ENCODE results near the gene RPS6KA1.

RPS6KA1 gene

DNA sequence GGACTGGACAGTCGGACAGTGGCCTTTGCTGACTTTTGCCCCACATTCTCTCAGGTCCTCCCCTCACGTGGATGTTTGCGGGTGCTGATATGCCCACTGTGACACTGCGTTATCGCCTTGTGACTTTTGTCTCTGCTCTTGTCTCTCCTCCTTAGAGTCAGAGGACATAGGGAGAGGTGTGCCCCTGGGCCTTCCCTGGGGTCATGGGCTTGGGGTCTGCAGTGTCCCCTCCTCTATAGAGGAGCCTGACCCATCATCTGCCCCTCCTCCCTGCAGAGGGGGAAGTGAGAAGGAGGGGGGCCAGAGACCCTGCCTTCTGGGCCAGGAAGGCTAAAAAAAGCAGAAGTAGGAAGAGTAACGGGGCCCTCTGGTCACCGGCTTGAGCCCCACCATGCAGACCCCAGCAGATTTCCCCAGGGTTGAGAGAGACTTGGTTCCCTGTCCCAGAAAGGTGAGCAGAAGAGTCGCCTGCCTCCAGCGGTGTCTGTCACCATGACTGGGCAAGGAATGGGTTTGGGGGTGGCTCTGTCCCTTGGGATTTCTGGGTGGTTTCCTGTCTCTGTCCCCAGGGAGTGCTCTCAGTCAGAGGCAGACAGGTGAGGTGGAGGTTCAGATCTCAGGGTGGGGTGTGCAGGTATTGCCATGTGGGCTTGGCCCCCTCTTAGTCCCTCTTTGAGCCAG, 13.3 kb downstream of the RPS6KA1 start:
- H3K4me3 ChIP-seq (ENCODE audit: control insufficient read depth, low read depth, low read length): no peak overlapping the region
- DNase-seq (ENCODE audit: low read depth): no peak
- TF ChIP-seq, protein P1, sequence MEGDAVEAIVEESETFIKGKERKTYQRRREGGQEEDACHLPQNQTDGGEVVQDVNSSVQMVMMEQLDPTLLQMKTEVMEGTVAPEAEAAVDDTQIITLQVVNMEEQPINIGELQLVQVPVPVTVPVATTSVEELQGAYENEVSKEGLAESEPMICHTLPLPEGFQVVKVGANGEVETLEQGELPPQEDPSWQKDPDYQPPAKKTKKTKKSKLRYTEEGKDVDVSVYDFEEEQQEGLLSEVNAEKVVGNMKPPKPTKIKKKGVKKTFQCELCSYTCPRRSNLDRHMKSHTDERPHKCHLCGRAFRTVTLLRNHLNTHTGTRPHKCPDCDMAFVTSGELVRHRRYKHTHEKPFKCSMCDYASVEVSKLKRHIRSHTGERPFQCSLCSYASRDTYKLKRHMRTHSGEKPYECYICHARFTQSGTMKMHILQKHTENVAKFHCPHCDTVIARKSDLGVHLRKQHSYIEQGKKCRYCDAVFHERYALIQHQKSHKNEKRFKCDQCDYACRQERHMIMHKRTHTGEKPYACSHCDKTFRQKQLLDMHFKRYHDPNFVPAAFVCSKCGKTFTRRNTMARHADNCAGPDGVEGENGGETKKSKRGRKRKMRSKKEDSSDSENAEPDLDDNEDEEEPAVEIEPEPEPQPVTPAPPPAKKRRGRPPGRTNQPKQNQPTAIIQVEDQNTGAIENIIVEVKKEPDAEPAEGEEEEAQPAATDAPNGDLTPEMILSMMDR (conservative IDR thresholded peaks at IDR 0.05; ENCODE audit: control insufficient read depth, insufficient read depth, low read depth, low read length): no peak

DNA sequence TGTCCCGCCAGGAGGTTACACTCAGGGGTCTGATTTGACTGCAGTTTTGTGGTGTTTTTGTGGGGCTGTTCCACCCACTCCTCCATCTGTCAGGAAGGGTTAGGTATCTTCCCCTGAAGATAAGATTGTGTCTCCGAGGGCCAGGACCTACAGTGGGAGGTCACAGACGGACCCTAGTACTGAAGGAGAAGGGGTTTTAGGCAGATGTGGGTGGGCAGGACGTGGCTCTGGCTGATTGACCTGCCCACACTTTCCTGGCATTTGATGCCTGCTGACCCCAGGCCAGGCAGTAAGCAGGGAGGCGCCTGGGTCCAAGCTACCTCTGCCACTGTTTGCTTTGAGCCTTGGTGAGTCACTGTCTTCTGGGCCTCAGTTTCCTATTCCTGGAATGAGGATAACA, 13.9 kb downstream of the RPS6KA1 start:
- no peak for DNase-seq (ENCODE audit: low read depth)
- TF ChIP-seq, protein P1 (conservative IDR thresholded peaks at IDR 0.05; ENCODE audit: control insufficient read depth, insufficient read depth, low read depth, low read length): no peak
- H3K4me3 ChIP-seq (ENCODE audit: control insufficient read depth, low read depth, low read length): no peak overlapping the region

DNA sequence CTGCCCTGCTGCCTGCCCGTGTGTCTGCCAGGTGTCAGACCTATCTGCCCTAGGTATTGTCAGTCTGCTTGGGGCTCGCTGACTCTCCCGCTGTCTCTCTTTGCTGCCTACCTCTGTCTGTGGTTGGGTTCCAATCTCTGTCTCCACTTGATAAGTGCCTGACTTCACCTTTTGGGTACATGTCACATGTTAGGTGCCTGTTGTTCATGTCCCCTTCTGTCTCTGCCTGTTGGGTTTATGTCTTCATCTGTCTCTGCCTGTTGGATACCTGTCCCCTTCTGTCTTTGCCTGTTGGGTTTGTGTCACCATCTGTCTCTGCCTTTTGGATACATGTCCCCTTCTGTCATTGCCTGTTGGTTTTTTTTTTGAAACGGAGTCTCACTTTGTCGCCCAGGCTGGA, 14.6 kb downstream of the RPS6KA1 start:
- no peak overlapping the region for H3K4me3 ChIP-seq (ENCODE audit: control insufficient read depth, low read depth, low read length)
- TF ChIP-seq, protein P1 (conservative IDR thresholded peaks at IDR 0.05; ENCODE audit: control insufficient read depth, insufficient read depth, low read depth, low read length): no peak
- DNase-seq (ENCODE audit: low read depth): no peak

DNA sequence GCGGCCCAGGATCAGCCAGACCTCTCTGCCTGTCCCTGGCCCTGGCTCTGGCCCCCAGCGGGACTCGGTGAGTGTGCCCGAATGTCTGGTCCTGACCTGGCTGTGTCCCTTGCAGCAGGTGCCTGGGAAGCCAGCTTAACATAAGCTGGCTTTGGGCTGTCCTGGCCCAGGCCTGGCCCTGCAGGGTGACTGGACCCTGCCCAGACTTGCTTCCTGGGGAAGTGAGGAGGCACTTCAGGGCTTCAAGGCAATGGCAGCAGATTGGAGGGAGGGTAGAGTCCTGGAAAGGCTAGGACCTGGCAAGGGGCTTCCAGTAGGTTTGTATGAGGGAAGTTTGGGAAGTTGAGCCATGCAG, 16.4 kb downstream of the RPS6KA1 start:
- DNase-seq (ENCODE audit: low read depth): no peak
- TF ChIP-seq, protein P1 (conservative IDR thresholded peaks at IDR 0.05; ENCODE audit: control insufficient read depth, insufficient read depth, low read depth, low read length): no peak
- H3K4me3 ChIP-seq (ENCODE audit: control insufficient read depth, low read depth, low read length): no peak overlapping the region

DNA sequence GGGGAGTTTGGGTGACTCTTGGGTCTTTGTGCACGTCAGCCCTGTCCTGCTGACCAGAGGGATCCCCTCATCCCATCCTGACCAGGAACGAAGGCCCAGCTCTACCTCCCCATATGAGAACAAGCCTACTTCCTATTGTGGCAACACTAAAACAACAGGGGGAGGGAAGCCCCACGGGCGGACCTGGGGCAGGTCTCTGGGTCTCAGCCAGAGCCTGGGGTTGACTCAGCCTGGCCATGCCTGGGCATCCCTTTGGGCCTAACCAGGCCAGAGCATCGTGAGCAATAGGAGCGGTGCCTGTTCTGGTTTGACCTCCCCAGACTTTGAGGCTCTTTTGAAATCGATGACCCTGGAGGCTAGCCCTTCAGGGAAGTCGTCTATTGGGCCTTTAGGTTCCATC, 16.8 kb downstream of the RPS6KA1 start:
- TF ChIP-seq, protein P1 (conservative IDR thresholded peaks at IDR 0.05; ENCODE audit: control insufficient read depth, insufficient read depth, low read depth, low read length): no peak
- peak; percentile 12 for DNase-seq (ENCODE audit: low read depth)
- no peak overlapping the region for H3K4me3 ChIP-seq (ENCODE audit: control insufficient read depth, low read depth, low read length)

DNA sequence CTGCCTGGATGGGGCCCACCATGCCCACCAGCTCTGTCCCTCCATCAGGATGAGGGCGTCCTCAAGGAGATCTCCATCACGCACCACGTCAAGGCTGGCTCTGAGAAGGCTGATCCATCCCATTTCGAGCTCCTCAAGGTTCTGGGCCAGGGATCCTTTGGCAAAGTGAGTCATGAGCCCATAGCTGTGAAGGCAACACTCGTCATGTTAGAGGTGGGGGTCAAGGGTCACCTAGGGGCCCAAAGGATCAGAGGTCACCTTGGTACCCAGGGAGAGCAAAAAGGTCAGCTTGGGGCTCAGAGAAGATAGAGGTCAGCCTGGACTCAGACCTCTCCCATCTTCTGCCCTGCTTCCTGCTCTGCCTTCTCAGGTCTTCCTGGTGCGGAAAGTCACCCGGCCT, 17.3 kb downstream of the RPS6KA1 start:
- TF ChIP-seq, protein P1 (conservative IDR thresholded peaks at IDR 0.05; ENCODE audit: control insufficient read depth, insufficient read depth, low read depth, low read length): no peak
- no peak overlapping the region for H3K4me3 ChIP-seq (ENCODE audit: control insufficient read depth, low read depth, low read length)
- DNase-seq (ENCODE audit: low read depth): no peak

DNA sequence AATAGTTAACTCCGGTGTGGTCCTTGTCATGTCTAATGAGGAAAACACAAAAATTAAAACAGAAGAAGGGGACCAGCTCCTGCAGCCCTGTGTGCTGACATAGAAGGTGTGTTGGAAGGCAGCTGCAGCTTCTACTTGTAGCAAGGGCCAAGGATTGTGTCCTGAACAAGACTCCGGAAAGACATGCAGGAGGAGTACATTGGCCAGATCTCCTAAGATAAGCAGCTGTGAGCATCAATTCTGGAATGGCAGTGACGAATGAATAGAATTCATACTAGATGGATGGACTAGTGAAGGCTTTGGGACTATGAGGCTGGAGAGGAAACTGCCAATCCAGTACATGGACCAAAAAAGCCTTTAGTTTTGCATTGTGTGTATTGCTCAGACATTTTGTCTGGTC, 19.3 kb downstream of the RPS6KA1 start:
- DNase-seq (ENCODE audit: low read depth): no peak
- no peak overlapping the region for H3K4me3 ChIP-seq (ENCODE audit: control insufficient read depth, low read depth, low read length)
- TF ChIP-seq, protein P1 (conservative IDR thresholded peaks at IDR 0.05; ENCODE audit: control insufficient read depth, insufficient read depth, low read depth, low read length): no peak

Data from fibroblast of mammary gland (primary cell).